Activated naive CD4-positive, alpha-beta T cell treated with anti-CD3 and anti-CD28 coated beads, Interleukin-2, amount 10 ng/mL, durations not matched to agents 7 days and 5 days (primary cell): ENCODE results near the gene TBCEL.
"Not testable (repeated sequence)": the region's sequence is repeated elsewhere in the genome, so short reads cannot be mapped to it uniquely, and the experiment has no call there.

ENCODE experiments used
- CTCF ChIA-PET: fragments of 350-600 bp; sonication (Branson Sonifier 250); formaldehyde crosslinking; loops from one replicate; lab custom pipeline; 2021; ENCODE audit warnings: antibody characterized with exemption; lab: Charles Lee
- DNase-seq: peaks from one replicate; pipeline ENCODE4 v3.0.0-alpha.2; 2020
- H3K27ac Mint-ChIP-seq: one replicate; pipeline ENCODE4 v1.8.0; 2021; ENCODE audit warnings: mild to moderate bottlenecking, moderate library complexity, mixed read lengths
- H3K27me3 Mint-ChIP-seq: one replicate; pipeline ENCODE4 v1.8.0; 2021; ENCODE audit warnings: mild to moderate bottlenecking, mixed read lengths
- H3K36me3 Mint-ChIP-seq: one replicate; pipeline ENCODE4 v1.8.0; 2021; ENCODE audit warnings: mixed read lengths
- H3K4me1 Mint-ChIP-seq: one replicate; pipeline ENCODE4 v1.8.0; 2021; ENCODE audit warnings: mixed read lengths
- H3K4me3 Mint-ChIP-seq: one replicate; pipeline ENCODE4 v1.8.0; 2021; ENCODE audit warnings: mild to moderate bottlenecking, moderate library complexity, mixed read lengths
- H3K9me3 Mint-ChIP-seq: one replicate; pipeline ENCODE4 v1.8.0; 2021; ENCODE audit warnings: mixed read lengths

Gene TBCEL

GRCh38 chr11:121112498-121113455 lies 88.9 kb downstream of the TBCEL start:
- Mint-ChIP-seq H3K27ac (no peak overlapping the region), H3K4me3 (no peak overlapping the region), H3K36me3 (no peaks in the 10 kb centered on the region), H3K27me3 (peaks cover 16% of the 10 kb centered on the region), H3K4me1 (no peaks in the 10 kb centered on the region), H3K9me3 (no peaks in the 10 kb centered on the region)
- DNase-seq: peak; percentile 52
- CTCF ChIA-PET: interaction anchor here (0.7 to 1.4 kb wide), 4 partner anchors 16 to 1014 kb away, joined by 3 to 4 read pairs (median 4); no protein-coding TSS in a partner anchor

- Mint-ChIP-seq H3K4me3 (no peak overlapping the region), H3K9me3 (no peaks in the 10 kb centered on the region), H3K27ac (no peak overlapping the region), H3K27me3 (peaks cover 16% of the 10 kb centered on the region), H3K4me1 (no peaks in the 10 kb centered on the region), H3K36me3 (no peaks in the 10 kb centered on the region)
- no peak for DNase-seq
- CTCF ChIA-PET: interaction anchor here (1.3 kb wide), 1 partner anchor 15 kb away, joined by 4 read pairs; no protein-coding TSS in a partner anchor
These were observed 89.7 kb downstream of the TBCEL start for GRCh38 chr11:121113611-121114010.

GRCh38 chr11:121115024-121115423 lies 91.1 kb downstream of the TBCEL start:
- not testable (repeated sequence) for H3K27ac Mint-ChIP-seq, H3K9me3 Mint-ChIP-seq, H3K4me1 Mint-ChIP-seq, H3K4me3 Mint-ChIP-seq, DNase-seq, H3K36me3 Mint-ChIP-seq
- H3K27me3 Mint-ChIP-seq: peaks cover 16% of the 10 kb centered on the region
- CTCF ChIA-PET: interaction anchor here (1.2 kb wide), 1 partner anchor 187 kb away, joined by 3 read pairs; no protein-coding TSS in a partner anchor

GRCh38 chr11:121117788-121118187 lies 93.9 kb downstream of the TBCEL start:
- Mint-ChIP-seq H3K4me3 (no peak overlapping the region), H3K9me3 (peaks cover 3% of the 10 kb centered on the region), H3K27me3 (peaks cover under 1% of the 10 kb centered on the region), H3K4me1 (no peaks in the 10 kb centered on the region), H3K36me3 (no peaks in the 10 kb centered on the region), H3K27ac (no peak overlapping the region)
- DNase-seq: no peak
- CTCF ChIA-PET: no interaction called here

- no peak for DNase-seq
- CTCF ChIA-PET: interaction anchor here (1.0 kb wide), 1 partner anchor 188 kb away, joined by 3 read pairs; no protein-coding TSS in a partner anchor
- Mint-ChIP-seq H3K36me3 (no peaks in the 10 kb centered on the region), H3K27ac (no peak overlapping the region), H3K4me3 (no peak overlapping the region), H3K4me1 (no peaks in the 10 kb centered on the region), H3K9me3 (peaks cover 5% of the 10 kb centered on the region), H3K27me3 (no peaks in the 10 kb centered on the region)
These were observed 95.5 kb downstream of the TBCEL start for GRCh38 chr11:121119440-121119839.

GRCh38 chr11:121122328-121122727 lies 98.4 kb downstream of the TBCEL start:
- Mint-ChIP-seq H3K9me3 (peaks cover 5% of the 10 kb centered on the region), H3K4me3 (no peak overlapping the region), H3K36me3 (no peaks in the 10 kb centered on the region), H3K27ac (no peak overlapping the region), H3K27me3 (no peaks in the 10 kb centered on the region), H3K4me1 (no peaks in the 10 kb centered on the region)
- DNase-seq: no peak
- CTCF ChIA-PET: no interaction called here

GRCh38 chr11:121123496-121124069 lies 99.7 kb downstream of the TBCEL start:
- CTCF ChIA-PET: no interaction called here
- no peak for DNase-seq
- H3K36me3 Mint-ChIP-seq: no peaks in the 10 kb centered on the region
- no peak overlapping the region for H3K27ac Mint-ChIP-seq
- H3K27me3 Mint-ChIP-seq: no peaks in the 10 kb centered on the region
- H3K9me3 Mint-ChIP-seq: peaks cover 5% of the 10 kb centered on the region
- no peak overlapping the region for H3K4me3 Mint-ChIP-seq
- H3K4me1 Mint-ChIP-seq: no peaks in the 10 kb centered on the region

- Mint-ChIP-seq H3K9me3 (peaks cover 2% of the 10 kb centered on the region), H3K27ac (no peak overlapping the region), H3K4me3 (no peak overlapping the region), H3K27me3 (no peaks in the 10 kb centered on the region), H3K4me1 (no peaks in the 10 kb centered on the region), H3K36me3 (no peaks in the 10 kb centered on the region)
- CTCF ChIA-PET: interaction anchor here (0.5 kb wide), 1 partner anchor 64 kb away, joined by 3 read pairs; no protein-coding TSS in a partner anchor
- no peak for DNase-seq
These were observed 103.9 kb downstream of the TBCEL start for GRCh38 chr11:121127809-121128208.

- no peak overlapping the region for H3K27ac Mint-ChIP-seq
- H3K27me3 Mint-ChIP-seq: no peaks in the 10 kb centered on the region
- H3K4me3 Mint-ChIP-seq: no peak overlapping the region
- DNase-seq: no peak
- H3K9me3 Mint-ChIP-seq: no peaks in the 10 kb centered on the region
- CTCF ChIA-PET: interaction anchor here (0.9 to 1.3 kb wide), 2 partner anchors 17 to 18 kb away, joined by 3 to 4 read pairs; no protein-coding TSS in a partner anchor
- H3K4me1 Mint-ChIP-seq: no peaks in the 10 kb centered on the region
- H3K36me3 Mint-ChIP-seq: no peaks in the 10 kb centered on the region
These were observed 105.7 kb downstream of the TBCEL start for GRCh38 chr11:121129362-121130340.

- no peak overlapping the region for H3K4me3 Mint-ChIP-seq
- H3K36me3 Mint-ChIP-seq: no peaks in the 10 kb centered on the region
- no peaks in the 10 kb centered on the region for H3K9me3 Mint-ChIP-seq
- no peak overlapping the region for H3K27ac Mint-ChIP-seq
- H3K27me3 Mint-ChIP-seq: no peaks in the 10 kb centered on the region
- CTCF ChIA-PET: no interaction called here
- no peak for DNase-seq
- H3K4me1 Mint-ChIP-seq: no peaks in the 10 kb centered on the region
These were observed 107.8 kb downstream of the TBCEL start for GRCh38 chr11:121131656-121132055.

- no peaks in the 10 kb centered on the region for H3K9me3 Mint-ChIP-seq
- CTCF ChIA-PET: no interaction called here
- no peak overlapping the region for H3K27ac Mint-ChIP-seq
- no peak for DNase-seq
- no peaks in the 10 kb centered on the region for H3K4me1 Mint-ChIP-seq
- H3K27me3 Mint-ChIP-seq: no peaks in the 10 kb centered on the region
- H3K36me3 Mint-ChIP-seq: no peaks in the 10 kb centered on the region
- H3K4me3 Mint-ChIP-seq: no peak overlapping the region
These were observed 108.5 kb downstream of the TBCEL start for GRCh38 chr11:121132211-121132976.

GRCh38 chr11:121134741-121135312 lies 110.9 kb downstream of the TBCEL start:
- CTCF ChIA-PET: interaction anchor here (1.1 kb wide), 1 partner anchor 60 kb away, joined by 4 read pairs; no protein-coding TSS in a partner anchor
- Mint-ChIP-seq H3K4me1 (no peaks in the 10 kb centered on the region), H3K27ac (no peak overlapping the region)

GRCh38 chr11:121137005-121137404 lies 113.1 kb downstream of the TBCEL start:
- DNase-seq: no peak
- Mint-ChIP-seq H3K4me1 (no peaks in the 10 kb centered on the region), H3K9me3 (no peaks in the 10 kb centered on the region), H3K27ac (no peak overlapping the region), H3K4me3 (no peak overlapping the region), H3K36me3 (no peaks in the 10 kb centered on the region), H3K27me3 (no peaks in the 10 kb centered on the region)
- CTCF ChIA-PET: interaction anchor here (1.0 kb wide), 1 partner anchor 223 kb away, joined by 3 read pairs; no protein-coding TSS in a partner anchor

More at GRCh38 chr11:121134741-121135312, 110.9 kb downstream of the TBCEL start:
- H3K4me3 Mint-ChIP-seq: no peak overlapping the region
- H3K36me3 Mint-ChIP-seq: no peaks in the 10 kb centered on the region
- no peak for DNase-seq
- no peaks in the 10 kb centered on the region for H3K27me3 Mint-ChIP-seq
- no peaks in the 10 kb centered on the region for H3K9me3 Mint-ChIP-seq
